Measurements from ENCODE around the gene CACNA2D2. TPM values are rescaled to one million over a fixed set of nuclear protein-coding genes. Genes with fewer than 3 reads are reported as not detected.

Gene CACNA2D2
- total RNA-seq, 1 experiment from 2014 or later = 27.7 TPM

- Histone ChIP-seq H3K9ac (ENCODE audit: extremely low read depth, insufficient read length, low read length) (no peak overlapping the region), H3K4me2 (ENCODE audit: insufficient read depth, insufficient read length, low read length) (no peak overlapping the region), H2AK5ac (ENCODE audit: insufficient read length, low read length) (no peak overlapping the region), H4K20me1 (ENCODE audit: control insufficient read depth, insufficient read depth, insufficient read length) (no peaks in the 10 kb centered on the region), H3K4me1 (ENCODE audit: insufficient read depth, low read length) (peaks cover 3% of the 10 kb centered on the region; the same call in 1 of the 2 replicates), H3K18ac (ENCODE audit: insufficient read length, low read depth, low read length) (no peak overlapping the region), H4K5ac (ENCODE audit: insufficient read length, low read depth, low read length) (no peak overlapping the region), H2BK5ac (ENCODE audit: insufficient read length, low read length) (no peak overlapping the region), H4K91ac (ENCODE audit: insufficient read length, low read depth, low read length) (no peak overlapping the region), H3K9me3 (ENCODE audit: control insufficient read depth, low read depth, low read length) (no peaks in the 10 kb centered on the region), H3K14ac (ENCODE audit: insufficient read depth, low read length) (no peak overlapping the region), H3K23ac (ENCODE audit: insufficient read length, low read depth, low read length) (no peak overlapping the region), H2BK12ac (ENCODE audit: insufficient read length, low read depth, low read length) (no peak overlapping the region), H2AFZ (ENCODE audit: low read length) (no peak overlapping the region), H3K27ac (ENCODE audit: insufficient read length, low read depth, low read length) (no peak overlapping the region), H3T11ph (ENCODE audit: low read length) (no peak overlapping the region), H3K4ac (ENCODE audit: low read depth, low read length) (no peak overlapping the region), H3K56ac (ENCODE audit: insufficient read length, low read depth, low read length) (no peak overlapping the region), H2BK120ac (ENCODE audit: low read depth, low read length, poor library complexity, severe bottlenecking) (no peak overlapping the region), H3K27me3 (ENCODE audit: insufficient read depth, low read length) (no peaks in the 10 kb centered on the region), H3K79me1 (ENCODE audit: insufficient read depth, low read depth, low read length, poor library complexity, severe bottlenecking) (no peaks in the 10 kb centered on the region), H2BK20ac (ENCODE audit: low read depth, low read length, poor library complexity, severe bottlenecking) (no peak overlapping the region), H4K8ac (replicated peaks; ENCODE audit: insufficient read length, low read depth, low read length) (no peak overlapping the region), H2BK15ac (ENCODE audit: low read depth, low read length) (no peak overlapping the region), H3K79me2 (ENCODE audit: insufficient read depth, low read length) (no peaks in the 10 kb centered on the region), H3K23me2 (ENCODE audit: insufficient read length, low read depth, low read length, poor library complexity, severe bottlenecking) (no peaks in the 10 kb centered on the region)
- DNase-seq = no peak
- Mint-ChIP-seq H3K4me3 (no peak overlapping the region), H3K4me1 (peaks cover 21 to 40% of the 10 kb centered on the region in 2 experiments), H3K27ac (no peak overlapping the region), H3K9me3 (no peaks in the 10 kb centered on the region), H3K36me3 (ENCODE audit: insufficient read depth in 1 of 3, low read depth in 3 of 3) (peaks cover 1 to 6% (median 6%) of the 10 kb centered on the region in 3 experiments; a peak in 5 of 7 replicates), H3K27me3 (ENCODE audit: low read depth) (no peaks in the 10 kb centered on the region)
- WGBS (ENCODE audit: extremely low coverage, insufficient read length, low lambda C conversion rate) = no CpG with 5 or more reads among the region's 7 CpGs
- TF ChIP-seq, protein P1, sequence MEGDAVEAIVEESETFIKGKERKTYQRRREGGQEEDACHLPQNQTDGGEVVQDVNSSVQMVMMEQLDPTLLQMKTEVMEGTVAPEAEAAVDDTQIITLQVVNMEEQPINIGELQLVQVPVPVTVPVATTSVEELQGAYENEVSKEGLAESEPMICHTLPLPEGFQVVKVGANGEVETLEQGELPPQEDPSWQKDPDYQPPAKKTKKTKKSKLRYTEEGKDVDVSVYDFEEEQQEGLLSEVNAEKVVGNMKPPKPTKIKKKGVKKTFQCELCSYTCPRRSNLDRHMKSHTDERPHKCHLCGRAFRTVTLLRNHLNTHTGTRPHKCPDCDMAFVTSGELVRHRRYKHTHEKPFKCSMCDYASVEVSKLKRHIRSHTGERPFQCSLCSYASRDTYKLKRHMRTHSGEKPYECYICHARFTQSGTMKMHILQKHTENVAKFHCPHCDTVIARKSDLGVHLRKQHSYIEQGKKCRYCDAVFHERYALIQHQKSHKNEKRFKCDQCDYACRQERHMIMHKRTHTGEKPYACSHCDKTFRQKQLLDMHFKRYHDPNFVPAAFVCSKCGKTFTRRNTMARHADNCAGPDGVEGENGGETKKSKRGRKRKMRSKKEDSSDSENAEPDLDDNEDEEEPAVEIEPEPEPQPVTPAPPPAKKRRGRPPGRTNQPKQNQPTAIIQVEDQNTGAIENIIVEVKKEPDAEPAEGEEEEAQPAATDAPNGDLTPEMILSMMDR (conservative IDR thresholded peaks at IDR 0.05) = no peak
These were observed 25.4 kb downstream of the CACNA2D2 start for GRCh38 chr3:50478051-50478450.
